ENCODE measurements around the gene GTF3C4.

Gene GTF3C4

DNA sequence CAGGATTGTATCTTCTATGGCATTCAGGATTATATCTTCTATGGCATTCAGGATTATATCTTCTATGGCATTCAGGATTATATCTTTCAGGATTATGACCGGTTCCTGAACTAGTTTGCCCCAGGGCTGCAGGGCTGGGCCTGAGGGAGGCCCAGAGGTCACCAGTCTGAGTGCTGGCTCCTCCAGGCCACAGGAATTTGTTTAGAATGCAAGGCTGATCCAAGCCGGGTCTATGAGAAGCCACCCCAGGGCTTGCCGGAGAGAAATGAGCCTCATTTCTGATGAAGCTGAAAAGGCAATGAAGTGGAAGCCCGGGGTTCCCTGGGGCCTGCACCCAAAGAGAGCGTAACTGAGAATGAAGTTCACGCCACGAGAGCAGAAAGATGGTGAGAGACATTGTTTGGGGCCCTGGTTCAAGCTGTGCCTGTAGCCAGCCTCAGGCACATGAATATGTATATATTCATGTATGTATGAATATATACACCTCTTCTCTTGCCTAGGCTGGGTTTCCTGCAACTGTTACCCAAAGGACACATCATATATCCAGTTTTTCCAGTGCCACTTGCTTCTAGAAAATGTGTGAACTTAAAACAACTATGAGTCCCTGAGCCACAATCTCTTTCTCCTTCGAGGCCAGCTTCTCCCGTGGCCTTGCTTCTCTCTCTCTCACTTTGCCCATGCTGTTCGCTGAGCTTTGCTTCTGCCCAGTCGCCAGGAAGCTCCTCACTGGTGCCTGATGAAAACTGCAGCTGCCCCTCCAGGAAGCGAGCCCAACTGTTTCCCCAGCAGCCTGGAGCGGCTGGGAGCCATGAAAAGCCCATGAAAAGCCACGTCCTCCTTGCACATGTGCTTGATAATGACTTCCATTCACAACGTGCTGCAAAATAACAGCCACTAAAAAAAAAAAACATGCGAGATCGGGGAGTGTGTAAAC, 62.3 kb downstream of the GTF3C4 start:
- DNase-seq (ENCODE audit: low read depth) = no peak

DNA sequence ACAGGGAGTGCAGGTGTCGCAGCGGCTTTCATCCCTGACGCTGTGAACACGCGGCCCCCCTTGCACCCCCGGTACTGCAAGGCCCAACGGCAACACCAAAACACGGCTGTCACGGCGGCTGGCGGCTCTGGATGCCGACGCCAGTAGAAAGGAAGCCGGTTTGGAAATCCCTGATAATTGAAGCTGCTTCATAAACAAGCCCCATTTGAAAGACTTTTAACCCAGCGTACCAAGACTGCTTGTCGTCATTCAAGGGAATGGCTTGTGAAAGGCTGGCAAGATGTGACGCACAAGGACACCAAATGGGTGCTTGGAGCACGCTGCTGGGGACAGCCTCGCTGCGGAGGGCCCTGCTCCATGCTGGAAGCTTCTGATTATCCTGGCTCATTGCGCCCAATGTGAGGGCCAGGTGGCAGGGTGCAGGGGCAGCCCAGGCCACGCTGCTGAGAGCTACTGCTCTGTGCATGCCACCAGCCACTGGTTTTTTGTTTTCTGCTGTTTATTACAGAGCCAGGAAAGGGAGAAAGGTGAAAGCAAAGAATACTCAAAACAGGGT, 63.1 kb downstream of the GTF3C4 start:
- DNase-seq (ENCODE audit: low read depth) = no peak

DNA sequence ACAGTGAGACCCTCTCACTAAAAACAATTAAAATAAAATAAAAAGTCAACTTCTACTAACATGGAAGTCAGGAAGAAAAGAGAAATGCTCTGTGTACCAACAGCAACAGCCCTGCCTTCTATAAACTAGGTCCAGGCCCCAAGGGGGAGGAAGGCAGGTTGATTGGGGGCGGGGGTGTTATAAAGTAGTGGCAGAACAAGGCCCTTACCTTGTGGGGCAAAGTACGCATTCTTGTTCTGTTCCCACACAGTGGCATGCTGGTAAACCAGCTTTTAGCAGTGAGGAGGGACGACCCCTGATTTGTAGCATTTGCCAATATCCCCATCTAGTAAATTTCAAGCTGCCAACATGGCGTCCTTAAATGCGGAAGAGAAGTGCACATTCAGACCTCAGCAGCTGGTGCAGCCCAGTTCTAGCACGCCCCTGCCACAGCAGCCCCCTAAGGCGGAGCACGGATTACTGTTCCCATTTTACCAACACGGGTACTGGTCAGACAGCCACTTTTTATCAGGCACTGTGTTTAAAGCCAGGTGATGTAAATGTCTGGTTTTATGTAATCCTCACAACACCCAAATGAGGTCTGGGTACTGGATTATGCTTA, 69.5 kb downstream of the GTF3C4 start:
- no peak for DNase-seq (ENCODE audit: low read depth)

DNA sequence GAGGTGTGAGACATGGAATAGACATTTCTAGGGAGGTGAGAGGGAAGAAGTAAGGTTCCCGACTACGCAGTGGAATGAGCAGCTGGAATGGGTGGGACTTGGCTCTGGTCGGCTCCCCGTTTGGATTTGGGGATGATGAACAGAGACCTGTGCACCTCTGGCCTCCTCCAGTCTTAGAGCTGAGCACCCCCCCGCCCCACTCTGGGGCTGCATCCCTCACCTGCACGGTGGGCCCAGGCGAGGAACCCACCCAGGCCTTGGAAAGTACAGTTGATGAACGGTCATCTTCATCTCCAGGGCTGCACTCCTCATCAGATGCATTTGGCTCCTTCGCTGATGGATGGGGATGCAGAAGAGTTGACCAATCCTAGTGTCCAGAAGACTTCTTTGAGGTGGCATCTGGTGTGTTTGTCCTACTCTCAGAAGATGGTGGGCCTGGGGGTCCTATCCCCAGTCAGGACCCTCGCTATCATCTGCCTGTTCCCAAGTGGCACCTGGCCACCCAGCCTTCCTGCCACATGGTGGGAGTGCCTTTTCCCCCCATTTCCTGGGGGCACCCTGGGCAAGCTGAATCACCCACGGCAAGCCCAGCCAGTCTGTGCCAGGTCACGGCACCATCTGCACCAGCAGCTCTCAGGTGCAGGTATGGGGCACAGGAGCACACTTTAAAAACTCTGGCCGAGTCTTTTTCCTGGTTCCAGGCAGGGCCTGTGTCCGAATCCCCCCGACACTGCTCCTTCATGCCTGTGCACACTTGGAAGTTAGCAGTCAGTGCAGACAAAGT, 70.5 kb downstream of the GTF3C4 start:
- DNase-seq (ENCODE audit: low read depth) = no peak

DNA sequence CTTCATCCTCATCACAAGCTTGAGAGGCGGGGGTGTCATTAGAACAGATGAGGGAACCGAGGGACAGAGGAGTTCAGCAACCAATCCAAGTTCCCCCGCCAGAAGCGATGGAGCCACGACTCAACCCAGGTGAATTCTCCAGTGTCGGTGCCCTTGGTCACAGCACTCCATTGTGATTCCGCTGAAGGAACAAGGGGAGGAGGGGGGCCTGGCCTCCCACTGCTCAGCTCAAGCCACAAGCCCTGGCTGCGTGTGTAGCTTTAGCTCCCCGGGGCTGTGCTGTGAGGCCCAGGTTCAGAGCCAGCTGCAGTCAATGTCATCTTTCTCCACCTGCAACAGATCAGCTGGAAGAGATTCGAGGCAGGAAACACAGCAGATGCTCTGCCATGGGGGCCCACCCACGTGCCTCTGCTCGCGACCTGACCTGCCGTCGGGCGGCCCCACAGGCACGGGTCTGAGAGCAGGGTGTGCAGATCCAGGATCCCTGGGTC, 72.6 kb downstream of the GTF3C4 start:
- DNase-seq (ENCODE audit: low read depth) = no peak

DNA sequence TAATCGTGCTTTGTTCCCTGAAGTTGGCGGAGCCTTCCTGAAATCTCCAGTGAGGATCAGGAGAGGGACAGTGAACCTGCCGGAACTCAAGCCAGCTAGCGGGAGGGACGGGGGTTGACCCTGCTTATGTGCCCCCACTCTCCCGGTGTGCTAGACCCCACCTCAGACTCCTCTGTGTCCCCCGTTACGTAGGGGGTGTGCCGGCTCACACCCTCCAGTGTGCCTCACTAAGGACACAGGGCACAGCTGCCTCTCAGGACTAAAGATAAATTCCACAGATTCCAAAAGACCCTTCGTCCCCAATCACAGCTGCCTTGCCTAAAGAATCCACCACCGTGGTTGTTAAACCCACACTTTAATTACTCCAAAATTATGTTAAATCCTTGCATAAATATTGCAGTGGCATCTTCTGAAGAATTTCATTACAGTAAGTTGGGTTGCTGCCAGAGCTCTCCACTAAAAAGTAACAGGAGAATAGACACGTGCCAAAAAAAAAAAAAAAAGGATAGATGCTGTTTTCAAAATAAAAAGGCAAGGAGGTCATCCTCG, 73.7 kb downstream of the GTF3C4 start:
- no peak for DNase-seq (ENCODE audit: low read depth)
